HUES6 (cell line): ENCODE data around the gene ARHGEF19.
"Not testable (repeated sequence)": the region's sequence is repeated elsewhere in the genome, so short reads cannot be mapped to it uniquely, and the experiment has no call there.

Experiments used
- H3K27ac ChIP-seq: 2 replicates; pipeline ENCODE4 v1.7.0; 2013; ENCODE audit warnings: low read depth, mild to moderate bottlenecking, low read length, inconsistent platforms
- H3K27me3 ChIP-seq: 2 replicates; pipeline ENCODE4 v1.6.1; 2013; ENCODE audit warnings: low read length; ENCODE audit not compliant: control insufficient read depth, insufficient read depth
- H3K36me3 ChIP-seq: 2 replicates; pipeline ENCODE4 v1.6.1; 2013; ENCODE audit warnings: low read length; ENCODE audit not compliant: control insufficient read depth, insufficient read depth
- H3K4me1 ChIP-seq: 2 replicates; pipeline ENCODE4 v1.6.1; 2013; ENCODE audit warnings: low read length; ENCODE audit not compliant: control insufficient read depth, insufficient read depth
- H3K4me3 ChIP-seq: 2 replicates; pipeline ENCODE4 v1.5.1; 2013; ENCODE audit warnings: low read depth, low read length
- H3K9ac ChIP-seq: one replicate; pipeline ENCODE4 v1.6.1; 2013; ENCODE audit warnings: mild to moderate bottlenecking, low read length
- H3K9me3 ChIP-seq: 2 replicates; pipeline ENCODE4 v1.6.1; 2013; ENCODE audit warnings: low read depth, low read length; ENCODE audit not compliant: control insufficient read depth, insufficient read depth

ARHGEF19 gene

DNA sequence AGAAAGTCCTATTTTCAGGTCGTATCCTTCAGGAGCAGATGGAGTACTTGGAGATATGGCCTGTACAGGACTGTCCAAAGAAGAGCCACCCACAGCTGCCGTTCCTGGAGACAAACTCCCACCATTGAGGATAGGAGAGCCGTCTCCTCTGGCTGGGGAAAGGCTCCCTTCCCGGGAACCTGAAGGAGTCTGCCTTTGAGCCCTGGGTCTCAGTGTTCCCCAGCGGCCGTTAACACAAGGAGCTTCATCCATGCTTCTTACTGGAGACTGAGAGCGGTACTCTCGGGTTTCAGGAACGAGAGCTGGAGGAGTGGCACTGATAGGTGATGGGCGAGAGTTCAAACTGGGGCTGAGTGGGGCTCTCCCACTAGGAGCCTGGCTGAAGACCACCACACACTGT is 38.9 kb upstream of the ARHGEF19 start:
- Histone ChIP-seq H3K27ac (no peak overlapping the region), H3K27me3 (no peaks in the 10 kb centered on the region), H3K36me3 (peaks cover 70% of the 10 kb centered on the region), H3K9ac (no peak overlapping the region), H3K4me3 (no peak overlapping the region), H3K9me3 (no peaks in the 10 kb centered on the region), H3K4me1 (no peaks in the 10 kb centered on the region)

DNA sequence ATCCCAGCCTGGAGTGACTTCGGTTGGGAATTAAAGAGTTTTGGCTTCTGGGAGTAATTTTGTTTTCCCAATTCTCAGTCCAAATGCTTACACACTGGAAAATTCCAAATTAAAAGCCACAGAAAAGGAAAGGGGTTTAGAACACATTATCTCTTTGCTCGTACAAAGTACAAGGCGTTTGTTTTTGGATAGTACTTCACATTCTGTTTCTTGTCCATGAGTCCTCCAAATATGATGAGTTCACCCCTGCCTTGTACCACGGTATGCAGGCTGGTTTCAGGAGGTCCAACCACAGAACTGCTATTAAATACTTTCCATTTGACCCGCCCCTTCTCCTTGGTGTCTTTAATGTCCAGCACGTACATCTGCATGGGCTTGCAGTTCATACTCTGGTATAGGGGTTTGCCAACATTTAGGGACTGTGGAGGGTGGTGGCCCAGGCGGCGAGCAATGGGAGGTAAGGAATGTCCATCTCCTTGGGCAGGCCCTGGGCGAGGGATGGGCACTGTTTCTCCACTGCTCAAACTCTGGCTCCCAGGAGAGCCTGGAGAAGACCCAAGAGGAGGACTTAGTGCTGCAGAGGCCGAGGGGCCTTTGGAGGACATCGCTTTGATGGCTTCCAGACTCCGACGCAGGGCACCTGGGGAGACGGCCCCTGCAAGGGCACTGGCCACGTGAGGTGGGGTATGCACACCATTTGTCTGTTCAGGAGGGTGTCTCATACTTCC is 38.2 kb upstream of the ARHGEF19 start:
- H3K27me3 ChIP-seq = no peaks in the 10 kb centered on the region
- H3K9me3 ChIP-seq = no peaks in the 10 kb centered on the region
- no peak overlapping the region for H3K9ac ChIP-seq
- H3K36me3 ChIP-seq = peaks cover 63% of the 10 kb centered on the region
- H3K27ac ChIP-seq = no peak overlapping the region
- no peak overlapping the region for H3K4me3 ChIP-seq
- H3K4me1 ChIP-seq = no peaks in the 10 kb centered on the region

DNA sequence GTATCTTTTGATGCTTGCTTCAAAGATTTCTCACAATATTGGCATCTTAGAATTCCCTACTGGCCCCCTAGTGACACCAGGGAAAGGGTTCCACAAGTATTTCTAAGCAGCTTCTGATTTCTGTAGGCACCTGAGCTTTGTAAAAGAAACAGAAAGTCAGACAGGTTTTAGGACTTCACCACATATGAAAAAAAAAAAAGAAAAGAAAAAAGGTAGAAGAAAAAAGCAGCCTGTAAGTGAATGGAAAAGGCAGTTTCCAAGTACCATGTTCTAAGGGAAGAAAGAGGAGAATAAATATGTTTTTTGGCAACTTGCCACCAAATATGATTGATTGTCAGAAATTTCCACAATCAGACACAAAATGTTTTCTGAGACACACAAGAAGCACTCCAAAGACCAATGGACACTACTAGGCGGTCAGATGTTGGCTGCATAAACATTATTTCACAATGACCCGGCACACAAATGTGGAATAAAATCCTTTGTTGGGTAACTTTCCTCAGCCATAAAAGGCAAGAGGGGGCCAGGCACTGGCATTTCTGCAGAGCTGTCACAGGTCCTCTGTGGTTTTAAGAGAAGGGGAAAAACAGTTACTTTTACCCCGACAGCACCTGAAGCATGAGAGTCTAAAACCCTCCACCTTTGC is 37.3 kb upstream of the ARHGEF19 start:
- Histone ChIP-seq H3K9me3 (no peaks in the 10 kb centered on the region), H3K27ac (no peak overlapping the region), H3K27me3 (no peaks in the 10 kb centered on the region), H3K9ac (no peak overlapping the region), H3K4me1 (no peaks in the 10 kb centered on the region), H3K36me3 (peaks cover 54% of the 10 kb centered on the region), H3K4me3 (no peak overlapping the region)

DNA sequence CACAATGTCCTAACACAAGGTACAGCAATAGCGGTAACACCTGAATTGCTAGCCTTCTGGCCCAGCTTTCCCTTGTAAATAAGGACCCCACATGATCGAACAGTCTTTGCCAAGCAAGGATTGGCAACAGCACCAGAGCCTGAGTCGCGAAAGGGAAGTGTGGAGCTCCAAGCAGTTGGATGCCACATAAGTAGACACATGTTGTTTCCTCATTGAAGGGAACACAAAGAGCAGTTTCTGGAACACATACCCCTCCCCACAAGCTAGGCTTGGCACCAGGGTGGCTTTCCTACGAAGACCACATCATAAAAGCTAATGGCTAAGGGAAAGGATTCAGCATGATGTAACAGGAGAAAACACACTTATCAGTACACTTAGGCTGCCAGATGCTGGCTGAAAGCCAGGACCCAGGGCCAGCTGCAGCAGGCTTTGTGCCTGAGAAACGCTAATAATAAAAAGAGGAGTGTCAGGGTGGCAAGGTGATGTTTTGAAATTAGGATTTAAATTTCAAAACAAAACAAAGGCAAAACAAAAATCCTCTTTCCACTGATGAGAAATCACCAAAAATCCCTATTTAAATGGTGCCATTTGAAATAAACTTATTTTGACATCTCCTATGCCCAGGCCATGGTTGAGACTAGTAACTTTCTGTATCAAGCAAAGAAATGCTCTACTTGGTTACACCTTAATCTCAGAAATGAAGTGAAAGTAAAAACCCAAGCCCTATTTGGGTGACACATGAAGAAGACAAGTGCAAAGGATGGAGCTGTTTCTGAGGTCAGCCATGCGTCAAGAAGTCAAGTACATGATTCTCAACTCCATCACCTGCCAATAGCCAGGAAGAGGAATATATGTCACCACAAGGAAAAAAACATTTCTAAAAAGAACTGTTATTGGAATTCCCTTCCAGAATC is 36.4 kb upstream of the ARHGEF19 start:
- H3K9ac ChIP-seq = no peak overlapping the region
- H3K27ac ChIP-seq = no peak overlapping the region
- no peaks in the 10 kb centered on the region for H3K9me3 ChIP-seq
- 0 out of 2 replicates have a peak, but pooled peaks cover 3% of the 10 kb centered on the region for H3K4me1 ChIP-seq
- H3K4me3 ChIP-seq = no peak overlapping the region
- no peaks in the 10 kb centered on the region for H3K27me3 ChIP-seq
- peaks cover 49% of the 10 kb centered on the region for H3K36me3 ChIP-seq

DNA sequence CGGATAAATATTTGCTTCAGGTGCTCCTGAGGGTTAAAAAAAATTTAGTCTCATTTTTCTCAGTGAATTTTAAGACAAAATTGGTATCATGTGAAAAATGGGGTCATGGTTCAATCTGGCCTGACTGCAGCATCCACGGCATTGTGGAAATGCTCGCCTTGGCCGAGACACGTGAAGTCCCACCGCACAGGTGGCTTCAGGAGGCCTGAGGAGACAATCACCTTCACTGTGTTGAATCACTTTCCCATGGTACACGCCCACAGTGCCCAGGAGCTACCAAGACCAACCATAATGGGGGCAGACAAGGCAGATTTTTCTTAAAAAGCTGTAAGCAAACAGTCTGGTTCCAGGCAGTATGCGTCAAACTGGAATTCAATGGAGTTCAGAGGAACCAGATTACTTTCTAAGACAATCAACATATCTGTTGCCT is 35.6 kb upstream of the ARHGEF19 start:
- no peak overlapping the region for H3K9ac ChIP-seq
- 0 out of 2 replicates have a peak, but pooled peaks cover 3% of the 10 kb centered on the region for H3K4me1 ChIP-seq
- H3K4me3 ChIP-seq = no peak overlapping the region
- H3K27me3 ChIP-seq = no peaks in the 10 kb centered on the region
- H3K9me3 ChIP-seq = no peaks in the 10 kb centered on the region
- no peak overlapping the region for H3K27ac ChIP-seq
- H3K36me3 ChIP-seq = peaks cover 42% of the 10 kb centered on the region

DNA sequence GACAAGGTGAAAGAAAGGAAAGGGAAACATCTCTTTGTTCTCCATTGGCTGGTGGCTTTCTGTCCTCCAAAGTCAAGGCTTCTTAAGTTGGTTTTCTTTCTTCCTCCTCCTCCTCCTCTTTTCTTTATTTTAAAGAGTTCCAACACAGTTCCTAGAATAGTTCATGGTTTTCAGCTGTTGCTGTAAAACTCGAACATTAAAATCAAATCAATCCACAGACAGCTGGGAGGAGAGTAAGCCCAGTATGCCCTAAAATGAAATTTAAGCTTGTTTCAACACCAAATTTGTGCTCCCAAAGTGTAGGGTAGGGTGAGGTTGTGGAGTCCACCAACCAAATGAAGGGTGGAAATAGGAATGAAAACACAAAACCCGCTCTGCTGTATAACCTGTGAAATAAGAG is 35.0 kb upstream of the ARHGEF19 start:
- no peaks in the 10 kb centered on the region for H3K9me3 ChIP-seq
- no peak overlapping the region for H3K4me3 ChIP-seq
- H3K27ac ChIP-seq = no peak overlapping the region
- no peaks in the 10 kb centered on the region for H3K27me3 ChIP-seq
- peaks cover 38% of the 10 kb centered on the region for H3K36me3 ChIP-seq
- H3K4me1 ChIP-seq = 0 out of 2 replicates have a peak, but pooled peaks cover 3% of the 10 kb centered on the region
- no peak overlapping the region for H3K9ac ChIP-seq

DNA sequence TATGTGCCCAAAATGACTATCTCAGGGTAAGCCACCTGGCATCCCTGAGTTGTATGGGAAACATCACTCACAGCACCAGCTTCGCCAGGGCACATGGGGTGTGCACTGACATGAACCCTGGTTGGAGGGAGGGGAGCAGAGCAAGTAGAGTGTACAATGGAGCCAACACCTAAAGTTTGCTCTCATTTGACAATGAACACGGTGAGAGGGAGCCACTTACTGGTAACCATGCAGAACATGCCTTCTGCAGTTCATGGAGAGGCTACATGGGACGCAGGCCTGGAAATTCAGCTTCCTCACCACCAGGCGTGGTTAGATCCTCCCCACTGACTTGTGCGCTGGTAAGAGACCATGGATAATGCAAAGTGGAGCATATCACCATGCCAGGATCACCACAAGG is 34.5 kb upstream of the ARHGEF19 start:
- Histone ChIP-seq H3K4me1 (0 out of 2 replicates have a peak, but pooled peaks cover 3% of the 10 kb centered on the region), H3K9me3 (no peaks in the 10 kb centered on the region), H3K36me3 (peaks cover 34% of the 10 kb centered on the region), H3K27me3 (no peaks in the 10 kb centered on the region), H3K9ac (no peak overlapping the region), H3K4me3 (no peak overlapping the region), H3K27ac (no peak overlapping the region)

DNA sequence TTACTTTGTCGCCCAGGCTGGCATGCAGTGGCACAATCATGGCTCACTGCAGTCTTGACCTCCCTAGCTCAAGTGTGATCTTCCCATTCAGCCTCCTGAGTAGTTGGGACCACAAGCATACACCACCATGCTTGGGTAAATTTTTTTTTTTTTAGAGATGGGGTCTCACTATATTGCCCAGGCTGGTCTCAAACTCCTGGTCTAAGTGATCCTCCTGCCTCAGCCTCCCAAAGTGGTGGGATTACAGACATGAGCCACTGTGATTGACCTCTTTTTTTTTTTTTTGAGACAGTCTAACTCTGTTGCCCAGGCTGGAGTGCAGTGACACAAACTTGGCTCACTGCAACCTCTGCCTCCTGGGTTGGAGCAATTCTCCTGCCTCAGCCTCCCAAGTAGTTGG is 33.8 kb upstream of the ARHGEF19 start:
- H3K27ac ChIP-seq, H3K4me3 ChIP-seq, H3K9ac ChIP-seq, H3K27me3 ChIP-seq, H3K4me1 ChIP-seq, H3K9me3 ChIP-seq: not testable (repeated sequence)
- peaks cover 26% of the 10 kb centered on the region for H3K36me3 ChIP-seq

DNA sequence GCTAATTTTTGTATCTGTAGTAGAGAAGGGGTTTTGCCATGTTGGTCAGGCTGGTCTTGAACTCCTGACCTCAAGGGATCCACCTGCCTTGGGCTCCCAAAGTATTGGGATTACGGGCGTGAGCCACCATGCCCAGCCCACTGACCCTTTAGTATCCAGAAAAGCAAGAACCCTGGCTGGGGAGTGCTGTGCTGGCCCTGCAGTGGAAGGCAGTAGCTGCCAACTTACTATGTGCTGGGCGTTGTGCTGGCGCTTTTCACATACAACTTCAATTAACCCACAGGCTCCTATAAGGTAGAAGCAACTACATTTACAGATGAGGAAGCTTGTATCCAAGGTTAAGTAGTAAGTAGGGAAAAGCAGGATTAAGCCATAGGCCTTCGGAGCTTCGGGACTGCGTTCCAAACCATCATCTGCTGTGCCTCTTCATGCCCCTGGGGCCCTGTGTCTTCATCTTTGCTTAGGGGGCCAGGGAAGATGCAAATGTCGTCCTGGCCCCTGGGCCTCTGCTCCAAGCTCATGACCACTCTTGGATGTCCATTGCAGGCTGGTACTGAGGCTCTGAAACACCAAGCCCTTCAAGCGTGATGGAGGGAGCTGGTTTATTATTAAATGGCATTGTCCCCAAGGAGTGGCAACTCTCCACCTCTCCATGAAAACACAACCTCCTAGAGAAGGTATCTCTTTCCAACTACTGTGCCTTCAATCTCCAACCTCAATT is 33.2 kb upstream of the ARHGEF19 start:
- H3K4me1 ChIP-seq = 0 out of 2 replicates have a peak, but pooled peaks cover 3% of the 10 kb centered on the region
- no peaks in the 10 kb centered on the region for H3K27me3 ChIP-seq
- no peak overlapping the region for H3K4me3 ChIP-seq
- H3K36me3 ChIP-seq = peaks cover 20% of the 10 kb centered on the region
- H3K9me3 ChIP-seq = no peaks in the 10 kb centered on the region
- H3K27ac ChIP-seq = no peak overlapping the region
- no peak overlapping the region for H3K9ac ChIP-seq

DNA sequence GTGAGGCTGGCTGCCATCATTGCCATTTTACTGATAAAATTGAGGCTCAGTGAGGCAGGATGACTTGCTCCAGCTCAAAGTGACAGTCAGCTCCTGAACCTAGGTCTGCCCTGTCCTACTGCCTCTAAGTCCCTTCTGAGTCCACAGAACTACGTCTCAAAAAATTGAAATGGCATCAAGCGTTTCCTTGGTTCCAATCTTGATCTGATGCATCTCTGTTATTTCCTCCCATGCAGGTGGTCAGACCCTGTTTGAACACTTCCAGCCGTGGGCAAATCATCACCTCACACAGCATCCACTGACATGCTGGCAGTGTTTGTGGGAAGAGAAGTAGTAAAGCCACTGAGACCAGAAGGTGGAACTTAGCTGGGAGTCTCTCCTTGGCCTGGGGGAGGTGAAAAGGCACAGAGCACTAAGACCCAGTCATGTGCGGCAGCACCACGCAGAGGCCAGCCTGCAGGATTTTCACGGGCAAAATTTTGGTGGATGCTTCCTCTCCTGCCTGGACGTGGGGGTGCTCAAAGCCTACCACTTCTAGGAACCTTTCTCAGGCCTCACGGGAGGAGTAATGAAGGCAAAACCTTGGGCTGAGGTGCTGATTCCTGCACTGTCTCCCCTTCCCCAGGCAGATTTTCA is 32.3 kb upstream of the ARHGEF19 start:
- H3K9me3 ChIP-seq = no peaks in the 10 kb centered on the region
- H3K36me3 ChIP-seq = peaks cover 14% of the 10 kb centered on the region
- no peak overlapping the region for H3K4me3 ChIP-seq
- H3K4me1 ChIP-seq = 0 out of 2 replicates have a peak, but pooled peaks cover 3% of the 10 kb centered on the region
- H3K27ac ChIP-seq = no peak overlapping the region
- H3K27me3 ChIP-seq = no peaks in the 10 kb centered on the region
- H3K9ac ChIP-seq = no peak overlapping the region
